ENCODE results near the gene CCL19.

DNA sequence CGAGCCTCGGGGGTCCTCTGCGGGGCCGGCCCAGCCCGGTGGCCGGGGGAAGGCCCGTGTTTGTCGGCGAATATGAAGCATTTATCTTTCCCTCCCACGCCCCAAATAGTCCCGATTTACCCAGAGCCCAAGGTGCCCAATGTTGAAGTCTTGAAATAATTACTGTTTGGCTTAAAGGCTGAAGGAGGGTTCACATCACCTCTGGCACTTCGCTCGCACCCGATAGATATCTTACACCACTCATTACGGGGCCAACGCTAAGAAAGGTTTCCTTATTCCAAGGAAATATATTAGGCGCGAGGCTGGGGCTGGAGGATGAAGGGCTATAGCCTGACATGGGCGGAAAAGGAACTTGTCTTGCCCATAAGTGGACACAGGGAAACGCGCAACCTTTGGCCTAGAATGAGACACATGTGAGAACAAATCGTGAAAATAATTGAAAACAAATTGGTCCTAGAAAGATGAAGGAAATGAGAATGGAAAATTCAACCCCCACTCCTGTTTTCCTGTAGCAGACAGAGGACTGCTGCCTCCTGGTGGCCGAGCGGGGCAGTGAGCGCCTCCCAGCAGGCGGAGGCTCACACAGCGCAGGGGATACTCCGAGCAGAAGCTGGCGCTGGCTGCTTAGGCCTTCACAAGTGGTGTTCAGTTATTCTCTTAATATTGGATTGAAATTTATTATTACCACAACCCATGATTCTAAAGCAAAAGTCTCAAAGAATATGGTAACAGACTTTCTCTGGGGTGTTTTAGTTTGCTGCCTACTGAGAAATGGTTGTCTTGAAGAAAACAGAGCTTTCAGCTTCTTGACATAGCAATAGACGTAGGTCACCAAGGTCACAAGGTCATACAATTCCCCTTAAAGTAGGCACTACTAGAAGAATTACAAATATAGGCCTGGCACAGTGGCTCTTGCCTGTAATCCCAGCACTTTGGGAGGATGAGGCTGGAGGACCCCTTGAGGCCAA is 11.0 kb upstream of the CCL19 start:
- TF ChIP-seq, protein P1, sequence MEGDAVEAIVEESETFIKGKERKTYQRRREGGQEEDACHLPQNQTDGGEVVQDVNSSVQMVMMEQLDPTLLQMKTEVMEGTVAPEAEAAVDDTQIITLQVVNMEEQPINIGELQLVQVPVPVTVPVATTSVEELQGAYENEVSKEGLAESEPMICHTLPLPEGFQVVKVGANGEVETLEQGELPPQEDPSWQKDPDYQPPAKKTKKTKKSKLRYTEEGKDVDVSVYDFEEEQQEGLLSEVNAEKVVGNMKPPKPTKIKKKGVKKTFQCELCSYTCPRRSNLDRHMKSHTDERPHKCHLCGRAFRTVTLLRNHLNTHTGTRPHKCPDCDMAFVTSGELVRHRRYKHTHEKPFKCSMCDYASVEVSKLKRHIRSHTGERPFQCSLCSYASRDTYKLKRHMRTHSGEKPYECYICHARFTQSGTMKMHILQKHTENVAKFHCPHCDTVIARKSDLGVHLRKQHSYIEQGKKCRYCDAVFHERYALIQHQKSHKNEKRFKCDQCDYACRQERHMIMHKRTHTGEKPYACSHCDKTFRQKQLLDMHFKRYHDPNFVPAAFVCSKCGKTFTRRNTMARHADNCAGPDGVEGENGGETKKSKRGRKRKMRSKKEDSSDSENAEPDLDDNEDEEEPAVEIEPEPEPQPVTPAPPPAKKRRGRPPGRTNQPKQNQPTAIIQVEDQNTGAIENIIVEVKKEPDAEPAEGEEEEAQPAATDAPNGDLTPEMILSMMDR (conservative IDR thresholded peaks at IDR 0.05 in 1 of 2, IDR thresholded peaks at IDR 0.05 in 1 of 2; ENCODE audit: extremely low read depth in 1 of 2, insufficient read depth in 1 of 2, low read depth in 1 of 2, low read length in 2 of 2) = peak; percentile 99
- no peak for TF ChIP-seq EZH2 (IDR thresholded peaks at IDR 0.05; ENCODE audit: borderline replicate concordance, low read length)

All from mammary epithelial cell (primary cell).